Globus pallidus (tissue), 1 donor: Measurements from ENCODE around the gene RAMP3.
"Not testable (repeated sequence)": the region's sequence is repeated elsewhere in the genome, so short reads cannot be mapped to it uniquely, and the experiment has no call there.

Experiments used
- DNase-seq: peaks from one replicate; pipeline ENCODE4 v3.0.0-alpha.2; 2015; ENCODE audit warnings: low spot score

The RAMP3 gene

GRCh38 chr7:45157653-45158401 lies at the start of gene RAMP3:
RAMP3 (plus strand) TSS chr7:45157791; CDS start chr7:45157829, 38 bp downstream.
- no peak for DNase-seq

GRCh38 chr7:45108863-45109262 lies 48.7 kb upstream of the RAMP3 start:
- no peak for DNase-seq

GRCh38 chr7:45111298-45112223 lies 46.0 kb upstream of the RAMP3 start, which contains the start of gene TBRG4:
TBRG4 (minus strand) TSS chr7:45111697; CDS start chr7:45109237, 2,460 bp downstream.
- DNase-seq = peak; percentile 94

GRCh38 chr7:45112648-45113047 lies 44.9 kb upstream of the RAMP3 start:
- DNase-seq = no peak

- DNase-seq = not testable (repeated sequence)
Observed at GRCh38 chr7:45114257-45114656, 43.3 kb upstream of the RAMP3 start.

- no peak for DNase-seq
Observed at GRCh38 chr7:45114926-45115325, 42.7 kb upstream of the RAMP3 start.

- no peak for DNase-seq
Observed at GRCh38 chr7:45116048-45116447, 41.5 kb upstream of the RAMP3 start.

- DNase-seq = no peak
Observed at GRCh38 chr7:45117582-45117981, 40.0 kb upstream of the RAMP3 start.

GRCh38 chr7:45118292-45118691 lies 39.3 kb upstream of the RAMP3 start:
- DNase-seq = no peak

GRCh38 chr7:45118889-45119331 lies 38.7 kb upstream of the RAMP3 start:
- no peak for DNase-seq

- DNase-seq = no peak
Observed at GRCh38 chr7:45119550-45119949, 38.0 kb upstream of the RAMP3 start.

- no peak for DNase-seq
Observed at GRCh38 chr7:45122975-45123860, 34.4 kb upstream of the RAMP3 start.

- no peak for DNase-seq
Observed at GRCh38 chr7:45123913-45124710, 33.5 kb upstream of the RAMP3 start.

GRCh38 chr7:45125193-45125904 lies 32.2 kb upstream of the RAMP3 start:
- no peak for DNase-seq

- no peak for DNase-seq
Observed at GRCh38 chr7:45126201-45126600, 31.4 kb upstream of the RAMP3 start.

GRCh38 chr7:45126920-45127319 lies 30.7 kb upstream of the RAMP3 start:
- no peak for DNase-seq

- no peak for DNase-seq
Observed at GRCh38 chr7:45129181-45129800, 28.3 kb upstream of the RAMP3 start.

- no peak for DNase-seq
Observed at GRCh38 chr7:45129906-45130305, 27.7 kb upstream of the RAMP3 start.

GRCh38 chr7:45130910-45131309 lies 26.7 kb upstream of the RAMP3 start:
- DNase-seq = no peak

GRCh38 chr7:45131891-45132290 lies 25.7 kb upstream of the RAMP3 start:
- DNase-seq = no peak
